Ectodermal cell (in vitro differentiated cells): ENCODE data around the gene IGFBP1.

Experiments
- H3K27ac ChIP-seq: 2 replicates; pipeline ENCODE4 v1.7.0; 2013; ENCODE audit warnings: mild to moderate bottlenecking, low read depth, low read length; ENCODE audit not compliant: insufficient read depth, poor library complexity, severe bottlenecking
- H3K27me3 ChIP-seq: 2 replicates; pipeline ENCODE4 v1.7.0; 2013; ENCODE audit warnings: mild to moderate bottlenecking, low read length; ENCODE audit not compliant: insufficient read depth, control insufficient read depth, poor library complexity, severe bottlenecking
- H3K36me3 ChIP-seq: one replicate; pipeline ENCODE4 v1.7.0; 2013; ENCODE audit warnings: low read length; ENCODE audit not compliant: control insufficient read depth, insufficient read depth
- H3K4me1 ChIP-seq: one replicate; pipeline ENCODE4 v1.7.0; 2013; ENCODE audit warnings: low read length; ENCODE audit not compliant: control insufficient read depth, insufficient read depth
- H3K4me3 ChIP-seq: 2 replicates; pipeline ENCODE4 v1.7.0; 2013; ENCODE audit warnings: low read depth, low read length, control low read depth; ENCODE audit not compliant: insufficient read depth
- H3K9me3 ChIP-seq: 2 replicates; pipeline ENCODE4 v1.7.0; 2013; ENCODE audit warnings: mild to moderate bottlenecking, low read length, moderate library complexity; ENCODE audit not compliant: control insufficient read depth
- WGBS, 2 experiments: methylation state at CpG; one replicate each; pipeline ENCODE4 v1.1.7; 2013; ENCODE audit warnings: missing lambda C conversion rate in 2 of 2; 5-methylcytosine and 5-hydroxymethylcytosine counted together

IGFBP1 gene

GRCh38 chr7:45919231-45919784 is 31.0 kb downstream of the IGFBP1 start:
- Histone ChIP-seq H3K27me3 (peaks cover 57% of the 10 kb centered on the region), H3K4me3 (no peak overlapping the region), H3K4me1 (peaks cover 13% of the 10 kb centered on the region), H3K36me3 (no peaks in the 10 kb centered on the region), H3K27ac (no peak overlapping the region), H3K9me3 (no peaks in the 10 kb centered on the region)
- WGBS, 2 experiments: 74 to 77% methylated on average over 9 of the region's 9 CpGs

- H3K36me3 ChIP-seq: no peaks in the 10 kb centered on the region
- H3K9me3 ChIP-seq: no peaks in the 10 kb centered on the region
- peak overlapping the region; percentile 57 for H3K4me3 ChIP-seq
- WGBS, 2 experiments: 34 to 36% methylated on average over 19 of the region's 19 CpGs
- H3K27ac ChIP-seq: no peak overlapping the region
- H3K27me3 ChIP-seq: peaks cover 57% of the 10 kb centered on the region
- peaks cover 13% of the 10 kb centered on the region for H3K4me1 ChIP-seq
These were observed 31.7 kb downstream of the IGFBP1 start for GRCh38 chr7:45919993-45920459.

GRCh38 chr7:45920502-45921380 is 32.5 kb downstream of the IGFBP1 start, which contains the start of gene IGFBP3:
IGFBP3 (minus strand) TSS chr7:45921272; CDS start chr7:45921140, 132 bp downstream.
- Histone ChIP-seq H3K27ac (no peak within 1 kb of the TSS), H3K27me3 (peaks cover 57% of the 10 kb centered on the region)

GRCh38 chr7:45921381-45921698 is 33.1 kb downstream of the IGFBP1 start:
- H3K9me3 ChIP-seq: no peaks in the 10 kb centered on the region
- peaks cover 13% of the 10 kb centered on the region for H3K4me1 ChIP-seq
- 0 to 1% methylated on average over 31 of the region's 31 CpGs for WGBS, 2 experiments

More at GRCh38 chr7:45920502-45921380, 32.5 kb downstream of the IGFBP1 start, which contains the start of gene IGFBP3:
- Histone ChIP-seq H3K9me3 (no peaks in the 10 kb centered on the region), H3K4me3 (peak within 1 kb of the TSS; percentile 57), H3K4me1 (peaks cover 13% of the 10 kb centered on the region), H3K36me3 (no peaks in the 10 kb centered on the region)
- 1% methylated on average over 111 of the region's 111 CpGs for WGBS, 2 experiments

GRCh38 chr7:45921699-45922519 is 33.6 kb downstream of the IGFBP1 start:
- 1% methylated on average over 36 of the region's 36 CpGs for WGBS, 2 experiments
- H3K9me3 ChIP-seq: no peaks in the 10 kb centered on the region
- peaks cover 13% of the 10 kb centered on the region for H3K4me1 ChIP-seq
- peaks cover 57% of the 10 kb centered on the region for H3K27me3 ChIP-seq
- H3K36me3 ChIP-seq: no peaks in the 10 kb centered on the region
- peak overlapping the region; percentile 57 for H3K4me3 ChIP-seq
- no peak overlapping the region for H3K27ac ChIP-seq

More at GRCh38 chr7:45921381-45921698, 33.1 kb downstream of the IGFBP1 start:
- H3K36me3 ChIP-seq: no peaks in the 10 kb centered on the region
- H3K4me3 ChIP-seq: peak overlapping the region; percentile 57
- no peak overlapping the region for H3K27ac ChIP-seq
- H3K27me3 ChIP-seq: peaks cover 57% of the 10 kb centered on the region

GRCh38 chr7:45922810-45923209 is 34.5 kb downstream of the IGFBP1 start:
- peaks cover 54% of the 10 kb centered on the region for H3K27me3 ChIP-seq
- peaks cover 13% of the 10 kb centered on the region for H3K4me1 ChIP-seq
- H3K9me3 ChIP-seq: no peaks in the 10 kb centered on the region
- H3K4me3 ChIP-seq: peak overlapping the region; percentile 57
- H3K36me3 ChIP-seq: no peaks in the 10 kb centered on the region
- H3K27ac ChIP-seq: no peak overlapping the region
- WGBS, 2 experiments: 9 to 16% methylated on average over 11 of the region's 11 CpGs

GRCh38 chr7:45923290-45923689 is 35.0 kb downstream of the IGFBP1 start:
- H3K27me3 ChIP-seq: peaks cover 49% of the 10 kb centered on the region
- no peak overlapping the region for H3K4me3 ChIP-seq
- no peak overlapping the region for H3K27ac ChIP-seq
- 8 to 14% methylated on average over 5 to 9 of the region's 9 CpGs for WGBS, 2 experiments
- H3K36me3 ChIP-seq: no peaks in the 10 kb centered on the region
- H3K4me1 ChIP-seq: peaks cover 13% of the 10 kb centered on the region
- no peaks in the 10 kb centered on the region for H3K9me3 ChIP-seq

GRCh38 chr7:45923818-45924217 is 35.5 kb downstream of the IGFBP1 start:
- Histone ChIP-seq H3K4me3 (no peak overlapping the region), H3K27me3 (peaks cover 44% of the 10 kb centered on the region), H3K9me3 (no peaks in the 10 kb centered on the region), H3K4me1 (peaks cover 13% of the 10 kb centered on the region), H3K27ac (no peak overlapping the region), H3K36me3 (no peaks in the 10 kb centered on the region)
- 12 to 15% methylated on average over 6 of the region's 6 CpGs for WGBS, 2 experiments

- H3K36me3 ChIP-seq: no peaks in the 10 kb centered on the region
- WGBS, 2 experiments: 68 to 73% methylated on average over 5 of the region's 5 CpGs
- no peak overlapping the region for H3K27ac ChIP-seq
- H3K4me3 ChIP-seq: no peak overlapping the region
- H3K9me3 ChIP-seq: no peaks in the 10 kb centered on the region
- peaks cover 13% of the 10 kb centered on the region for H3K4me1 ChIP-seq
- peaks cover 40% of the 10 kb centered on the region for H3K27me3 ChIP-seq
These were observed 36.0 kb downstream of the IGFBP1 start for GRCh38 chr7:45924283-45924682.

GRCh38 chr7:45927721-45928120 is 39.4 kb downstream of the IGFBP1 start:
- H3K27ac ChIP-seq: no peak overlapping the region
- H3K36me3 ChIP-seq: no peaks in the 10 kb centered on the region
- H3K4me3 ChIP-seq: no peak overlapping the region
- peaks cover 2% of the 10 kb centered on the region for H3K4me1 ChIP-seq
- 97 to 100% methylated on average over 2 of the region's 3 CpGs for WGBS, 2 experiments
- H3K9me3 ChIP-seq: no peaks in the 10 kb centered on the region
- peaks cover 5% of the 10 kb centered on the region for H3K27me3 ChIP-seq
